GM18907 (cell line): Measurements from ENCODE around the gene ROR1.

Experiments used
- ATAC-seq: cut with Tn5 transposase; IDR thresholded peaks from one replicate; pipeline ENCODE4 v1.9.1; 2021; ENCODE audit warnings: mild to moderate bottlenecking, moderate library complexity; ENCODE audit not compliant: unreplicated experiment

The ROR1 gene

DNA sequence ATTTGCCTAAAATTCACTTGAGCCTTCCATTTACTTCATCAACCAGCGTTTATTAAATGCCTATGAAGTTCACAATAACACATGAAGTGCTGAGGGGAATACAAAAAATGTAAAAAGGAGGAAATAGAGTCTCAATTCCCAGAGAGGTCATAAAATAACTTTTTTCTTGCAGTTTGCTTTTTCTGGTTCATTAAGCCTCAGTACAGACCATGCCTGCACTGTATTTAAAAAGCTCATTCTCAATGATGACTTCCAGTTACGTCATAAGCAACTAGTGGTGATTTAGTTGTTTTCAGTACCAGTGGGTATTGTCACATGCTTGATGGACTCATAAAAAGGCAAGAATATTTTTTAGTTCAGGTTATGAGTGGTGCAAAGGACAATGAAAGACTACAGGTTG is 269.5 kb downstream of the ROR1 start:
- ATAC-seq: no peak

DNA sequence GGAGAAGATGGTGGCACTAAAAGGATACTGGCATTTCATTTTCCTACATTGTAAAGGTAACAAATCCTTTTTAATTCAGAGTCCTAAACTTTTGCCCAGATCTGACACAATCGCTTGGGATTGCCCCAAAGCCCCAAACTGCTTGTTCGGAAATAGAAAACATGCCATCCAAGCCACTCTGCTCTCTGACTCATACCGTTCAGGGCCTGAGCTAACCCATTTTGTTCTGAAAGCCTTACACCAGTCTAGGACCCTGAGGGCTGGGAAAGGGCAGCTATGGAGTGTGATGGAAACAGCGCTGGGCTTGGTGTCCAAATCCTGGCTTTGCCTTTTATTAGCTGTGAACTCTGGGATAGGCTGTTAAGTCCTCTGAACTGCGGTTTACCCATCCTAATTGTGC is 270.2 kb downstream of the ROR1 start:
- no peak for ATAC-seq

DNA sequence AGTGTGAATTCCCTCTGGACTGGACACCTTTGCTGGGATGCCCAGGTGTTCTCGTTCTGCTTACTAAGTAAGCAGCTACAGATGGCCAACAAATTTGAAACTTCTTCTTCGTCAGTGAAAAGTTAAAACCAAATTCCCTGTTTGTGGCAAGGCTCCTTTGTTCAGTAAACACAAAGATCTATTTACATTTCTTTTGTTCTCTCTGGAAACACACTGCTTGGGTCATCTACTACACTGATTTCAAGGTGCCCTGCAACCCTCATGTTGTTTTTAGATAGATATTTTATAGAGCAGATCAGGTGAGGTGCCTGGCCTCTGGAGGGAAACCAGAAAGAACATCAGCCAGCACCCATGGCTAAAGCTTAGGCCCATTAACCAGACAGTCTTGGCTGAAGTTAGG is 272.4 kb downstream of the ROR1 start:
- no peak for ATAC-seq

DNA sequence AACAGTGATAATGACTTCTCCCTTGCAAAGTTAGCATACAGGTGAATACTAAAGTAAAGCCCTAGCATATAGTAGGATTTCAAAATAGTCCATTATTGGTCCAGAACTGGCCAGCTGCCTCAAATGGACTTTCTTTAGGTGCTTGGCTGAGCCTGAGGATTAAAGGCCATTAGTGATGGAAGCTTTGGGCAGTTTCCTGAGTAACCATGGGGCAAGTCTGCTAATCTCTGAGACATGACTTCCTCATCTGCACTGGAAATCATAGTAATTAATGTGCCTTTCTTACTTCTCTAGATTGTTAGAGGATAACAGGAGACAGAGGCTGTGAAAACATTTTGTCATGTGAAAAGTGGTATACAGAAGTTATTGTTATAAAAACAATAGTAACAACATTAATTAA is 273.1 kb downstream of the ROR1 start:
- no peak for ATAC-seq

DNA sequence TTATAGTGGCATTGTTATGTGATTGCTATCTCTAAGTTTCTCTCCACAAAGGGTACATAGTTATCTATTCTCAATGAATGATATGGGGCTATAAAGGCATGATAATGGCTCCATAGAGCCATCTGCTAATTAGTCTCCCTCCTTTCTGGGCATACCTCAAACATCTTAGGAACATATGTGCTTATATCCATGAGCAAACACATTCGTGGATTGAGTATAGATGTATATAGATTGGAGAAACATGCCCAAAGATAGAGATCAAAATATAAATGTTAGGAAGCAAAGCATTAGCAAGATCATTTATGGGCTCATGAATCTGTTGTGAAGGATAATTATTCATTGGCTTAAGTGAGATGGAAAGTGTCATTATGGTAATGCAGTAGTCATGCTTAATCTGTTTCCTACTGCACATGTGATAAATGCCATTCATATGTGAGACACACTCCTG is 273.8 kb downstream of the ROR1 start:
- no peak for ATAC-seq

DNA sequence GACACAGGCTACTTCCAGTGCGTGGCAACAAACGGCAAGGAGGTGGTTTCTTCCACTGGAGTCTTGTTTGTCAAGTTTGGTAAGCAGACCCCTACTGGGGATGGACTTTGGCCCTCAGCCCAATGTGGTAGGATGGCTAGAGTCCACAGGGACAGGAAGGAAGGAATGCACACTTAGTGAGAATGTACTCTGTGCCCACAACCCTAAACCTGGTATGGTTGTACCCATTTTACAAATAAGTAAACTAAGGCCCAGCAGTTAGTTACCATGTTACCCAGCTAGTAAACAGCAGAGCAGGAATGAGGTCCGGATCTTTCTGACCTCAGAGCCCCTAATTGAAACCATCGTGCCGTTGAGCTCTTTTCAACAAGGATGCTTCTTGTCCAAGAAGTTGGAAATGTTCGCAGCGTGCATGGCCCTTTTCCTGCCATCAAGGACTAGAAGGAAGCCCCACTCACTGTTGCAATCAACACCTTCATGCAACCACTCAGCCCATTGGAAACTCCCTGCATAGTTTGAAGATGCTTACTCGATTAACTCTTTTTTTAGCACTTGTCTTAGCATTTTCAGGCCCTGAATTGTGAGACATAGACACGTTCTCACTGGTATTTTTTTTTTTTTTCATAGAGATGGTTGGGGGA is 276.2 kb downstream of the ROR1 start:
- no peak for ATAC-seq

DNA sequence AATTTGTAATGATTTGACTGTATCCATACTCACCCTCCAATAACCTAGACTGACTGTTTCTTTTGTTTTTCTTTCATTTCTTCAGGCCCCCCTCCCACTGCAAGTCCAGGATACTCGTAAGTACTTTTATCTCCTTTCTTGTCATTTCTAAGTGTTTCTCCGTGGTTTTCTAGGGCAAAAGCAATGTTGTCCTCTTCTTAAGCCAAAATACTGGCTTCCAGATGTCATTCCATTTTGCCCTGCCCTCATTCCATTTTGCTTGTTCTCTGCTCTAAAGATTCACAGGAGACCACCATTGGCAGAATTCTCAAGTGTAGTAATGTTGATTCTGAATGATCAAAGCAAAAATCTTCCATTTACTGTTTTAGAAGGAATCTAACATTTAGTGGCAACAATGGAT is 276.8 kb downstream of the ROR1 start:
- ATAC-seq: no peak

DNA sequence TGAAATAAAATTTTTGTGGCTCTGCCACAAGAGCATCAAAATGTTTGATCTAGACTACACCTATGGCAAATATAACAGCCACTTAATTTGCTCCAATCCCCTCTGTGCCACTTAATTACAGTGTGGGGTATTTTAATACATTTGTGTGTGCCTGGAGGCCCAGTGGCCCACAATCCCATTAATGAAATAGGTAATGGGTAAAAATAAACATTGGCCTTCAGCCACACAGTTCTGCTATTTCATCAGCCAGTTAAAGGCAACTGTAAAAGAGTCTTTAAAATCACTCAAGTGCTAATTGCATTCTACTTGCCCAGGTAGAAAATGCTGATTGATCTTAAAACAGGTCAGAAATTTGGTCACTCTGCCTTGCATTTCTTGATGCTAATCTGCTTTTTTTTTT is 278.0 kb downstream of the ROR1 start:
- ATAC-seq: no peak

DNA sequence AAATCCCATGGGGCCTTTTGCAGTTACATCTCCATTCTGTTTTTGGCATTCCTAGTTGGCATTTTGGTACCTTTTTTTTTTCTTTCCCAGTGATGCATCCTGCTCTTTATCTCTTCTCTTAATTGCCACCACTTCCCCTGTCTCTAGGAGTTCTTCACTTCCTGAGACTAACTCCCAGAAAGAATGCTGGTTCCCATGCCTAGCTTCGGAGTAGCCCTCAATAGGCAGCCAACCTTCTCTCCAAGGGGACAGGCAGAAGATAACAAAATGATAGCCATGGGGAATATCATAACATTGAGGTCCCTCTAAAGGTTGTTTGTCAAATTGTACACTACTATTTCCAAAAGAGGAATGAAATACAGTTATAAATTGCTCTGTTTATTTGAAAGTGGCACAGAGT is 279.0 kb downstream of the ROR1 start:
- ATAC-seq: no peak

DNA sequence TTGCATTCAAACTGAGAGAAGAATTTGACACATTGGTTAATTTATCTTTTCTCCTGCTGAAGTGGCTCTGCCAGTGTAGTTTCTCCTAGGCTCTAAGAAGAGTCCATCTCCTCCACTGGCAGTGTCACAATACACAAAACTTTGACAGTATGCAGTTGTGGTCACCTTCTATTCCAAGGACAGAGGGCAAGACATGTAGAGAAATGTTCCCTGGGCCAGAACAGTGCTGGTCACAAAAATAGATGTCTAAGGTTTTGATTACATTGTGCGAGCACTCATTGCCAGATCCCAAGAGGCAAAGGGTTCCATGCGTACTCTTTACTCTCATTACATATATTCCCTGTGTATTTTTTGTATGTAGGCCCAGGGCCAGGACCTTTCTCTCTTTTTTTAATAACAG is 281.5 kb downstream of the ROR1 start:
- no peak for ATAC-seq

DNA sequence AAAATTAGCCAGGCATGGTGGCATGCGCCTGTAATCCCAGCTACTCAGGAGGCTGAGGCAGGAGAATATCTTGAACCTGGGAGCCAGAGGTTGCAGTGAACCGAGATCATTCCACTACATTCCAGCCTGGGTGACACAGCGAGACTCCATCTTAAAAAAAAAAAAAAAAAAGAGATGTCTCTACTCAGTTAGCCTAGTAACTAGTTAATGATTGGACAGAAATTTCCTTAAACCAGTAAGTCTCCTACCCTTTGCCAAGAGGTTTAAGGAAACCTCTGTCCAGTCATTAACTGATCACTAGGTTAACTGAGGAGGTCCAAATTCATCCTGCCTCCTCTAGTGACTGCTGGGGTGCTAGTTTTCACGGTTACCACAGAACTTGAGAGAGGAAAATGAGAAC is 285.7 kb downstream of the ROR1 start:
- no peak for ATAC-seq

DNA sequence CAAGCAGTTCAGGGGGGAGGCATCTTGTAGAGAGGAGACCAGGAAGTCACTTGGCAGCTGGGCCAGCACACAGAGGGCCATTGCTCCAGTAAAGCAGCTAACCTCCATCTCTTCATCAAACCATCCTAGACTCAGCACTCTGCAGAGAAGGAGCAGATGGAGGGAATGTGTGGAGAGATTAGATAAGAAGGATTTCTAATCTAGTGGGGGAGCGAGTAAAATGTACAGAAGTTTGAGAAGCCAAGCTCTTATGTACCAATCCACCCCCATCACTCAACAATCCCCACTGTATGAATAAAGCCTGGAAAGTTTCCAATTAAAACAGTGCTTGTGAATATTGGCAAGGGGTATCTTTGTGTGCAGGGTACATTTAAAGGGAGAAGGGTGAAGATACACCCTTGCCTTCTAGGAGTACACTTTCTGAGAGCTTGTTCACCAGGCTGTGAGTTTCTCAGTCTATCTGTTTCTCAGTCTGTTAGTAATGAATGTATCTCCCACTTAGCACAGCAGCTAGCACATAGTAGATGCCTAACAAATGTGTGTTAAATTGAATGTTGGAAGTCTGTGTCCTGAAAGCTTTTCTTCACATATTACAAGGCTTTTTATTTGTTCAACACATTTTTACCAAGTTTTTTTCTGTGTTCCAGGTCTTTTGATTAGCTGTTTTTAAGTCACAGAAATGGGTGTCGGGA is 286.9 kb downstream of the ROR1 start:
- ATAC-seq: no peak

DNA sequence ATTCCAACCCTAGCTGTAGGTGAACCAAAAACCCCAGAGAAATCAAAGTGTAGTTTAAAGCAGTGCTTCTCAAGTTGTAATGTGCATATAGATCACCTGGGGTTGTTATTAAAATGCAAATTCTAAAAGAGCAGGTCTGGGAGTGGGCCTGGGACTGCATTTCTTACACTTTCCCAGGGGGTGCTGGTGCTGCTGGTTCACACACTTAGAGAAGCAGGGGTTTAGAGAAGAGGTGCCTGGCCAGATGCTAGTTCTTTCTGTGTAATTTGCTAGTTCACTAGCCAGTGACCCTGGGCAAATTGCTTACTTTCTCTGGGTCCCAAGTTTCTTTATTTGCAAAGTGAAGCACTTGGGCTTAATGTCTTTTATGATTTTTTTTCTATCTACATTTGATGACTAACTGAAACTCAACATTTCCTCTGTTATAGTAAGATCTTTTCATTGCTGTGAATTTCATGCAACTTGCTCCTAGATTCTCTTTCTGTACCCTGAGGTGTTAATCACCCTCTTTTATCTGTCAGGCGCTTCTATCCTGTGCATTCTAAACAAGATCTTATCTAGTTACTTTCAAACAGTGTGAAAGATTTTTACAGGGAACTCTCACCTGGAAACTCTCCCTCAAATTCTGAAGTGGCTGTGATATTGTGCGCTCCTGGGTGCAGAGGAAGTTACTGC is 287.8 kb downstream of the ROR1 start:
- ATAC-seq: no peak

DNA sequence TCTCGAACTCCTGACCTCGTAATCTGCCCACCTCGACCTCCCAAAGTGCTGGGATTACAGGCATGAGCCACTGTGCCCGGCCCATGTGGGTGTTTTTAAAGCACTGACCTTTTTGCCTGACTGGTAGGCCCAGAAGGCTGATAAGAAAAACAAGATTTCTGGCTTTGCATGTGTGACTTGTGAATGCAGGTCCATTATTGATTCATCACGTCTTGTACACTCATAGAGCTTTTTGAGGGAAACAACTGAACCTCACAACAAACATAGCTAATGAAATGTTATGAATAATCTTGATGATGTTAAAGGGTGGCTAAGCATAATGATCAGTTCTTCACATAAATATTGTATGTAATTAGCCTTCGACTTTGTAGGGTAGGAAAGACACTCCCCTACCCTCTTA is 288.7 kb downstream of the ROR1 start:
- no peak for ATAC-seq

DNA sequence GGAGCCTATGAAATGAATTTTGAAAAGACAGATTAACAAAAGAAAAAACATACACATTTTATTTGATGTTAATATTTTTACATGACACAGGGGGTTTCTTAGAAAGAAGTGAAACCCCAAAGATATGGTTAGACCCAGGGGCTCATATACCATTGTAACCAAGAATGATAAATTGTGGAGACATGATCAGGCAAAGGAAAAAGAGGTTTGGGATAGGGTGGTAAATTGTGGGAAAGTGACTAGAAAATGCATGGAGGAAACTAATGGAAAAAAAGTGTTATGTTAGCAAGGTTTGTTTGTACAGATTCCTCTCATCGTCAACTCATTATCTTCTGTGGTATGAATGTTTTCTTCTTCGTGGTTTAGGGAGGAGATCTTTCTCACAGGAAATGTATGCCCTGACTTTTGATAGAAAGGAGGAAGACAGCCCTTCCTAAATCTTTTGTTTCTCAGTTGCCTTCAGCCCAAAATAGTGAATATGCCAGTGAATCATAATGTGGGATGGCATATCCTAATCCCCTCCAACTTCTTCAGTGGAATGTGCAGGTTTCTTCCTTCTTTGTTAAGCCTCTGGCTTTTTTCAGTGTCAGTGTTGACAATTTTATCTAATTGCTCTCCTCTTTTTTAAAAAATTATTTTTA is 289.2 kb downstream of the ROR1 start:
- no peak for ATAC-seq

DNA sequence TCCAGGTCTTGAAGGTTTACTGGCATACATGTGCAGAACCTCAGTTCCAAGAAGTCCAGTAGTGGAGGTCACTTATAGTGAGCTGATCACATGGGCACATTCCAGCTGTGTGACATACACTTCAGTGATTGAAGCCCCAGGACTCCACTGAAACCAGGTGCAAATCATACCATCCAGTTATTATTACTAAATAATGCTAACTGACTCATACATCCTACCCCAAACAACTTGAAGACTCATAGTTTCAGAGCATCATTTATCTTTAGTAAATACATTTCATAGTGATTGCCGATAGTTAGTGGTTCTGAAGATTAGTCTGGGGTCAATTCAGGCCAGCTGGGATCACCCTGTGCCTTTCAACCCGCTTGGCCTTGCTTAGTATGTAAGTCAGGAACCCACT is 291.8 kb downstream of the ROR1 start:
- no peak for ATAC-seq

DNA sequence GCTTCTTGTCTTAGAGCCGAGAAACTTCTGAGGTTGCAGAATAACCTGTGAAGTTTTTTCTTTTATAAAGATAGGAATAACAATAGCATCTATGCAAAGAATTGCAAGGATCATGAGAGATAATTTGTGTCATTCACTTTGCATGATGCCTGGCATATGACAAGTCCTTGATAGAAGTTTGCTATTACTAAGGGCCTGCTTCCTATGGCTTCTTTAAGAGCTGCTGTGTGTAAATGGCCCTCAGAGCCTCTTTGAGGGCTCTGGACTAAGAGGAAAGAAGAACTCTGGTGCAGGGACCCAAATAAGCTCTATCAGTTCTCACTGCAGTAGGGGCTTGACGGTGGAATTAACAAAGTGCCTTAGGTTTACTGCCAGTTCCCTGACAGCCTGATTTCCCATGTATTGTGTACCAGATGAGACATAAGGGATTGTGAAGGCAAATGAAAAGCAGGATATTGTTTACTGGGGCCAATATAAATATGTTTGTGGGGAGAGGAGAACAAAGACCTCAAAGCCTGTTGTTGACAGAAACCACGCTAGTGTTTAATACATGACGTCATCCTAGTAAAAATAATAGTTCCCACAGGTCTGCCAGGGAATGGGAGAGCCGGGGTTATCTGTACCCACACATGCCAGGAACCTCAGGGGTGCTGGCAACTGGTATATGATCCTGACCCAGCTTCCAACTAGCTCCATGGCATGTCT is 298.4 kb downstream of the ROR1 start:
- no peak for ATAC-seq

DNA sequence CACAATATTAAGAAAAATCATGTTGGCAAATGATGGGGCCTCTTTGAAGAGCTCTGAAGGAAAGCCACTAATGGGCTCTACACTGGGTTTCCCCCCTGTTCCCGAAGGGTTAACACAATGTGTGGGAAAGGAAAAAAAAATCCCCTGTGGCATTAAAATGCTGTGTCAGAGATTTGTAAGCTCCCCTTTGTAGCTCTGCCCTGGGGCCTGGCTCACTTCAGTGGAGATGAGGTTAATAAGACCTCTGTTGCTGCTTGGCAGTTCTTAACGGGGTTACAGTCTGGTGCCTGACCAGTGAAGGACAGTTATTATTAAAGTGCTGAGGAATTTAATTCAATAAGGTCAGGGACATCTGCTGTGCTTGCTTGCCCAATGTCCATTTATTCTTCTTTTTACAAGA is 299.9 kb downstream of the ROR1 start:
- ATAC-seq: no peak

DNA sequence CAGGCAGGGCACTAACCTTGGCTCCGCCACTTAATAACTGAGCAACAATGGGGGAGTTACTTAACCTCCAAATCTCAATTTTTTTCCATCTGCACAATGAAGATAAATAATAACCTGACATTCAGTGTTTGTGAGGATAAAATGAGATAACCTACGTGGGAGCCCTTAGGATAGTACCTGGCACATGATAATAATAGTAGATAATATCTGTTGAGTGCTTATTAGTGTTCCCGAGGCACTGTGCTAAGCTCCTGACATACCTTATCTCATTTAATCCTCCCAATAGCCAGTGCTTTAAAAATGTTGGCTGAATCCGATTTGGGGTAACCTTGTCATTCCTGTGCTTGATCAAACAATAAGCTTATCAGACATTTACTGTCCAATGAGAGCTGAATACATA is 300.9 kb downstream of the ROR1 start:
- no peak for ATAC-seq

DNA sequence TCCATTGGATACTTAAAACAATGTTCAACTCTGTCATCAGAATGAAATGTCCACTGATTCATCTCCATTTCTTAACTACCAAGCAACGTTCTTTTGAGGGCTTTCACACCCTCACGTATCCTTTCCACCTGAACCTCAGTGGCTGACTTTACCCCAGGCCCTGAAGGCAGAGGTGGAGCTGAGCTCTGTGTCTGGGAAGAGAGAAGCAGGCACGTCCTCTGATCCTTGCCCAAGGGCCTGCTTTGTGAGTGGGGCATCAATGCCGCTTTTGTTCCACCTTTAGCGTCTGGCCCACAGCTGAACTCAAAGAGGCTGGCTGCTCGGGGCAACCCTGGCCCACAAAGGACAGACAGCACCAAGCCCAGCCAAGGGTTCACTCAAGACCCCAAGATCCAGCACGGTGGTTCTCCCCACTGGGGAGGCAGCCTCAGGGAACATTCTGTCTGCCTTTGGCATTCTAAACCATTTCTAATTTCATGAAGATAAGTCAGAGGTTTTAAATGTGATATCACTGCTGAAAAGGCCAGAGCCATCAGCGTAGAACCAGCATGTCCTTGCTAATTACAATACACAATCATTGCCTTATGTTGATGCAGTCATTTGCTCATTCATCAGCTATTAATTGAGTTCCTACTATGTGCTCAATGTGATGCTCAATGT is 303.6 kb downstream of the ROR1 start:
- ATAC-seq: no peak
